ENCODE data around the gene GJB5. TPM values are rescaled to one million over a fixed set of nuclear protein-coding genes. Genes with fewer than 3 reads are reported as not detected.
A peak's percentile ranks its signal among the peaks of the same experiment; 100 is the strongest.

The GJB5 gene
- total and polyA plus RNA-seq, 2 of the 8 experiments (the other 6 are each of a cell fraction or from before 2014, with no cell fraction given): 0.86 to 3.1 TPM

DNA sequence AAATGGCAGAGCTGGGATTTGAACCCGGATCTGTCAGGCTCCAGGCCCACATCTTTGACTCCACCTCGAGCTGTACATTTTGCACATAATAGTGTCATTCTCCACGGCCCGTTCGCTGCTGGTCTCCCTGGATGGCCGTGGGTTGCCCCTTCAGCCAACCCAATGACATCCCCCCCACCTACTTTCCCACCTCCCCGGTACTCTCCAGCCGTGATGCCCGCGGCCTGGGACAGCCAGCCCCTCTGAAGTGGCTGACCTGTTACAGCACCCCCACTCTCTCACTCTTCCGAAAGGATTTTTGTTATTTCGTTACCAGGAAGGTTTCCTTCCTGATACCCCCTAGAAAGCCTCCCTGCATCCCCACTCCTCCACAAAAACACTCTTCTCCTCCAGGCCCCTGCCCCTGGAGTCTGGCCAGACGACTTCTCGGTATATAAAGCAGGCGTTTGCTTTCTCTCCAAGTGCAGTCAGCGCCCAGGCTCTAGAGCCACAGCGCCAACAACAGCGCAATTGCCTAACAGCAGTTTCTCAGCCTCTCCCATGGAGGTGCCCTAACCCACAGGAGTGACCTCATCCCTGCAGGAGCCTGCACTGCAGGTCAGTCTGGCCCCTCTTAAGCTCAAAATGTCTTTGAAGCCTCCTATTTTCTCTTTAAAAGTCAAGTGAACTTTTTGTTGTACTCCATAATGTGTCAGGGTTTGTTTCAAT, 14.5 kb upstream of the GJB5 start (continued):
- TF ChIP-seq YY1 (IDR thresholded peaks at IDR 0.05; ENCODE audit: low read depth, low read length) (no peak), FOSL1 (IDR thresholded peaks at IDR 0.05; ENCODE audit: insufficient read depth, low read depth, low read length) (no peak), RAD21 (IDR thresholded peaks at IDR 0.05 in 1 of 2, conservative IDR thresholded peaks at IDR 0.05 in 1 of 2; ENCODE audit: low read depth in 2 of 2, low read length in 2 of 2) (peak; percentile 52 to 57; a peak in 3 of 4 replicates), CREB1 (IDR thresholded peaks at IDR 0.05) (no peak), JUND (IDR thresholded peaks at IDR 0.05; ENCODE audit: low read length) (peak; percentile 81)

Measured in H1 (cell line).